RWPE1 (cell line): ENCODE measurements around the gene SIK1.

ENCODE experiments used
- CTCF ChIA-PET: fragments of 350-600 bp; sonication (Branson Sonifier 250); formaldehyde crosslinking; extraction: SDS; loops from one replicate; lab custom pipeline; 2021; lab: Yijun Ruan, JAX
- POLR2A ChIA-PET: fragments of 400-600 bp; formaldehyde crosslinking; extraction: SDS; loops from one replicate; lab custom pipeline; 2020; ENCODE audit warnings: antibody characterized with exemption; ENCODE audit not compliant: low non-redundant PET; lab: Yijun Ruan, JAX
- DNase-seq: peaks from one replicate; pipeline ENCODE4 v3.0.0; 2012; ENCODE audit warnings: low spot score
- H3K27ac ChIP-seq: fragments of 450-650 bp; 2 replicates; pipeline ENCODE4 v1.5.1; 2017
- CTCF ChIP-seq: fragments of 450-650 bp; conservative IDR thresholded peaks from 2 replicates; pipeline ENCODE4 v1.5.1; 2017; ENCODE audit warnings: low read depth, mild to moderate bottlenecking

Gene SIK1

GRCh38 chr21:43368685-43369084, 58.2 kb downstream of the SIK1 start:
- ChIA-PET CTCF (no interaction called here), POLR2A (no interaction called here)
- peak overlapping the region; percentile 64 for H3K27ac ChIP-seq
- TF ChIP-seq CTCF = no peak
- no peak for DNase-seq

GRCh38 chr21:43367859-43368258, 59.1 kb downstream of the SIK1 start:
- DNase-seq = no peak
- peak overlapping the region; percentile 64 for H3K27ac ChIP-seq
- TF ChIP-seq CTCF = no peak
- CTCF ChIA-PET = no interaction called here
- POLR2A ChIA-PET = no interaction called here

GRCh38 chr21:43367296-43367695, 59.6 kb downstream of the SIK1 start:
- DNase-seq = no peak
- peak overlapping the region; percentile 64 for H3K27ac ChIP-seq
- ChIA-PET POLR2A (no interaction called here), CTCF (no interaction called here)
- no peak for TF ChIP-seq CTCF

- TF ChIP-seq CTCF = no peak
- ChIA-PET CTCF (no interaction called here), POLR2A (no interaction called here)
- DNase-seq = no peak
- H3K27ac ChIP-seq = peak overlapping the region; percentile 64
Observed at GRCh38 chr21:43366656-43367055, 60.3 kb downstream of the SIK1 start.

GRCh38 chr21:43365611-43366426, 61.1 kb downstream of the SIK1 start:
- no peak for DNase-seq
- POLR2A ChIA-PET = no interaction called here

GRCh38 chr21:43364851-43365424, 62.0 kb downstream of the SIK1 start:
- H3K27ac ChIP-seq = peak overlapping the region; percentile 100
- CTCF ChIA-PET = interaction anchor here (0.6 kb wide), 1 partner anchor 12 kb away, joined by 4 read pairs; no protein-coding TSS in a partner anchor
- POLR2A ChIA-PET = no interaction called here
- TF ChIP-seq CTCF = no peak
- no peak for DNase-seq

More at GRCh38 chr21:43365611-43366426, 61.1 kb downstream of the SIK1 start:
- CTCF ChIA-PET = interaction anchor here (0.6 kb wide), 1 partner anchor 13 kb away, joined by 4 read pairs; no protein-coding TSS in a partner anchor
- TF ChIP-seq CTCF = no peak
- peak overlapping the region; percentile 100 for H3K27ac ChIP-seq
